Keratinocyte (primary cell): Measurements from ENCODE around the gene SRD5A2. TPM values are rescaled to one million over a fixed set of nuclear protein-coding genes. Genes with fewer than 3 reads are reported as not detected.

Experiments used
- DNase-seq: peaks from one replicate; pipeline ENCODE4 v3.0.0-alpha.2; 2011; ENCODE audit warnings: low read depth, missing footprints, low spot score
- FAIRE-seq: peaks from 2 replicates; lab custom pipeline; 2011; peaks lifted over from hg19 to GRCh38; lab: Jason Lieb, UNC
- H2AFZ ChIP-seq: 2 replicates; pipeline ENCODE4 v1.6.0; 2012; ENCODE audit warnings: low read length, control low read depth, inconsistent platforms; ENCODE audit not compliant: control insufficient read depth
- H3K27ac ChIP-seq: 2 replicates; pipeline ENCODE4 v1.5.1; 2011; ENCODE audit warnings: low read length; ENCODE audit not compliant: control insufficient read depth, insufficient read depth
- H3K27me3 ChIP-seq: 3 replicates; pipeline ENCODE4 v1.6.0; 2011; ENCODE audit warnings: low read length; ENCODE audit not compliant: control insufficient read depth, insufficient read depth; ENCODE audit errors: extremely low read depth
- H3K36me3 ChIP-seq, 2 experiments: 2 replicates in 1 of 2; 3 replicates in 1 of 2; pipeline ENCODE4 v1.5.1; 2011; ENCODE audit warnings: low read length in 2 of 2, mild to moderate bottlenecking in 1 of 2; ENCODE audit not compliant: control insufficient read depth in 2 of 2, insufficient read depth in 2 of 2; ENCODE audit errors: extremely low read depth in 1 of 2
- H3K4me1 ChIP-seq: 3 replicates; pipeline ENCODE4 v1.5.1; 2011; ENCODE audit warnings: low read length; ENCODE audit not compliant: control insufficient read depth, insufficient read depth; ENCODE audit errors: extremely low read depth
- H3K4me2 ChIP-seq: 3 replicates; pipeline ENCODE4 v1.6.0; 2011; ENCODE audit warnings: low read depth, low read length; ENCODE audit not compliant: control insufficient read depth, insufficient read depth; ENCODE audit errors: extremely low read depth
- H3K4me3 ChIP-seq, 3 experiments: fragments of 200-600 bp in 1 of 3; sonication (generic) in 1 of 3; 2 replicates in 2 of 3; 3 replicates in 1 of 3; pipeline ENCODE4 v1.5.1; 2011 to 2016; ENCODE audit warnings: low read length in 3 of 3, mild to moderate bottlenecking in 3 of 3, control low read depth in 2 of 3, inconsistent platforms in 1 of 3, low read depth in 1 of 3, mixed read lengths in 1 of 3, mixed run types in 1 of 3, moderate library complexity in 1 of 3; ENCODE audit not compliant: control insufficient read depth in 2 of 3, insufficient read depth in 2 of 3; ENCODE audit errors: extremely low read depth in 1 of 3
- H3K79me2 ChIP-seq: 2 replicates; pipeline ENCODE4 v1.6.0; 2012; ENCODE audit warnings: low read length; ENCODE audit not compliant: control insufficient read depth, insufficient read depth
- H3K9ac ChIP-seq: 3 replicates; pipeline ENCODE4 v1.6.0; 2011; ENCODE audit warnings: low read length; ENCODE audit not compliant: control insufficient read depth, insufficient read depth; ENCODE audit errors: extremely low read depth
- H3K9me1 ChIP-seq: 3 replicates; pipeline ENCODE4 v1.6.0; 2011; ENCODE audit warnings: low read length; ENCODE audit not compliant: control insufficient read depth, insufficient read depth; ENCODE audit errors: extremely low read depth
- H3K9me3 ChIP-seq: 2 replicates; pipeline ENCODE4 v1.5.1; 2012; ENCODE audit warnings: low read depth, low read length; ENCODE audit not compliant: control insufficient read depth
- H4K20me1 ChIP-seq: 3 replicates; pipeline ENCODE4 v1.6.0; 2011; ENCODE audit warnings: low read length; ENCODE audit not compliant: control insufficient read depth, insufficient read depth; ENCODE audit errors: extremely low read depth
- EZH2 ChIP-seq: IDR thresholded peaks from one replicate; pipeline ENCODE4 v1.6.1; 2012; ENCODE audit warnings: inconsistent platforms, mild to moderate bottlenecking, low read length, moderate library complexity
- dilution Hi-C: fragments of 300-500 bp; cut with MboI; formaldehyde crosslinking; loops from one replicate; pipeline ENCODE4 v1.7.0; 2020; ENCODE audit warnings: low sequenced_read_pairs; ENCODE audit not compliant: extremely low pct_ligation_motif_present
- polyA plus RNA-seq, 5 experiments: library from polyadenylated mRNA; depleted of rRNA in 3 of 5; stranded (reverse) in 3 of 5; stranded (forward) in 1 of 5; unstranded in 1 of 5; fragments of >200 nt; gene quantifications; 1 replicate in 1 of 5; 2 replicates in 3 of 5; 3 replicates in 1 of 5; pipeline versions ENCODE4 v1.2.1 to v1.2.3, GENCODE V29; 2011 to 2012; ENCODE audit warnings: missing spikeins in 2 of 5, low read depth in 1 of 5, low replicate concordance in 1 of 5
- TF ChIP-seq, protein P1 (sequence below), 3 experiments: IDR thresholded peaks in 1 of 3; conservative IDR thresholded peaks in 1 of 3; optimal IDR thresholded peaks in 1 of 3; 2 replicates in 2 of 3; 3 replicates in 1 of 3; pipeline versions ENCODE3 to v1.5.1; 2011; ENCODE audit warnings: low read length in 3 of 3, mild to moderate bottlenecking in 3 of 3, moderate library complexity in 2 of 3, control low read depth in 1 of 3, inconsistent platforms in 1 of 3; ENCODE audit not compliant: insufficient read depth in 2 of 3; ENCODE audit errors: extremely low read depth in 1 of 3

Gene SRD5A2
- polyA plus RNA-seq, 1 donor (not counting 4 experiments of a cell fraction or from before 2014, with no cell fraction given) = 0.04 TPM

DNA sequence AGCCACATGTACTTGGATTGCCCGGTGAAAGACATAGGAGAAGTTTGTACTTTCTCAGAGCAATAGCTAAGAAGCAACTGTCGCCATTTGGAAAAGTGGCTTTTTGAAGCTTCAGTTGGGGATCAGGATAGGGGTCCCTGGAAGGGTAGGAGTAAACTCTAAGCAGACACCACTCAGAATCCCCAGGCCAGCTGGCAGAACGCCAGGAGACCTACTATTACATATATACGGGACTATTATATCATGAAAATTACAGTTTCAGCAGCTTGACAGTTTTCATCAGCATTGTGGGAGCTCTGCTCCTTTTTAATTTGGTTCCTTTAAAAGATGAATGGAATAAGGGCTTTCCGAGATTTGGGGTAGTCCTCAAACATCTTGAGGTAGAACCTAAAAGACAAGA, 54.9 kb downstream of the SRD5A2 start:
- no peaks in the 10 kb centered on the region for H3K79me2 ChIP-seq
- FAIRE-seq (no peak), DNase-seq (no peak)
- no peaks in the 10 kb centered on the region for H3K9me3 ChIP-seq
- H3K4me1 ChIP-seq = no peaks in the 10 kb centered on the region
- no peaks in the 10 kb centered on the region for H3K36me3 ChIP-seq
- TF ChIP-seq EZH2 = no peak
- TF ChIP-seq, protein P1, sequence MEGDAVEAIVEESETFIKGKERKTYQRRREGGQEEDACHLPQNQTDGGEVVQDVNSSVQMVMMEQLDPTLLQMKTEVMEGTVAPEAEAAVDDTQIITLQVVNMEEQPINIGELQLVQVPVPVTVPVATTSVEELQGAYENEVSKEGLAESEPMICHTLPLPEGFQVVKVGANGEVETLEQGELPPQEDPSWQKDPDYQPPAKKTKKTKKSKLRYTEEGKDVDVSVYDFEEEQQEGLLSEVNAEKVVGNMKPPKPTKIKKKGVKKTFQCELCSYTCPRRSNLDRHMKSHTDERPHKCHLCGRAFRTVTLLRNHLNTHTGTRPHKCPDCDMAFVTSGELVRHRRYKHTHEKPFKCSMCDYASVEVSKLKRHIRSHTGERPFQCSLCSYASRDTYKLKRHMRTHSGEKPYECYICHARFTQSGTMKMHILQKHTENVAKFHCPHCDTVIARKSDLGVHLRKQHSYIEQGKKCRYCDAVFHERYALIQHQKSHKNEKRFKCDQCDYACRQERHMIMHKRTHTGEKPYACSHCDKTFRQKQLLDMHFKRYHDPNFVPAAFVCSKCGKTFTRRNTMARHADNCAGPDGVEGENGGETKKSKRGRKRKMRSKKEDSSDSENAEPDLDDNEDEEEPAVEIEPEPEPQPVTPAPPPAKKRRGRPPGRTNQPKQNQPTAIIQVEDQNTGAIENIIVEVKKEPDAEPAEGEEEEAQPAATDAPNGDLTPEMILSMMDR (optimal IDR thresholded peaks at IDR 0.05 in 1 of 3, IDR thresholded peaks at IDR 0.05 in 1 of 3, conservative IDR thresholded peaks at IDR 0.05 in 1 of 3; ENCODE audit: extremely low read depth in 1 of 3, insufficient read depth in 2 of 3, low read length in 3 of 3) = no peak
- no peak overlapping the region for H3K4me3 ChIP-seq
- no peaks in the 10 kb centered on the region for H3K27me3 ChIP-seq
- no peak overlapping the region for H2AFZ ChIP-seq
- dilution Hi-C loops = no loop called here
- H4K20me1 ChIP-seq = no peaks in the 10 kb centered on the region
- H3K9ac ChIP-seq = no peak overlapping the region
- no peak overlapping the region for H3K4me2 ChIP-seq
- no peak overlapping the region for H3K27ac ChIP-seq
- H3K9me1 ChIP-seq = no peaks in the 10 kb centered on the region

DNA sequence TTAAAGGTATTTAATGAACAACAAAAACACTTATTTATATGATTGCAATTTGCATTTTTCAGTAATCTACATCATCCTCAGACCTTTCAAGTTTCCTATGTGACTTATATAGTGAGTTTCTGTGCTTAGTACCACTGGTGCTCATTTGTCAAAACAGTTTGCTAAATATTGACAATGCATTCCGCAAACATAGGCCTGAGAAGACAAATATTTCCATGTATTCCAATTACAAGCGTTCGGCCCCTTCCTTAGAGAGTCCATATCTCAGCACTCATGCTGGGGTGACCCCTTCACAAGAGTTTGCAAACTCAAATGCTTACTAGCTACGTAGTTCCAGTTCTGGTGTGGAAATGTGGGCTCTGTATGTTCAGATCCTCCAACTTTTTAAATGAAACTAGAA, 56.1 kb downstream of the SRD5A2 start:
- Histone ChIP-seq H3K79me2 (no peaks in the 10 kb centered on the region), H4K20me1 (no peaks in the 10 kb centered on the region), H3K27me3 (no peaks in the 10 kb centered on the region), H3K36me3 (no peaks in the 10 kb centered on the region), H3K9ac (no peak overlapping the region), H3K4me3 (no peak overlapping the region), H3K27ac (no peak overlapping the region), H3K4me2 (no peak overlapping the region), H2AFZ (no peak overlapping the region), H3K4me1 (no peaks in the 10 kb centered on the region), H3K9me3 (no peaks in the 10 kb centered on the region), H3K9me1 (no peaks in the 10 kb centered on the region)
- DNase-seq = no peak
- no peak for TF ChIP-seq EZH2
- TF ChIP-seq, protein P1 (optimal IDR thresholded peaks at IDR 0.05 in 1 of 3, IDR thresholded peaks at IDR 0.05 in 1 of 3, conservative IDR thresholded peaks at IDR 0.05 in 1 of 3; ENCODE audit: extremely low read depth in 1 of 3, insufficient read depth in 2 of 3, low read length in 3 of 3) = no peak
- dilution Hi-C loops = no loop called here
- FAIRE-seq = no peak
